ENCODE results near the gene ARNT2.

The ARNT2 gene

DNA sequence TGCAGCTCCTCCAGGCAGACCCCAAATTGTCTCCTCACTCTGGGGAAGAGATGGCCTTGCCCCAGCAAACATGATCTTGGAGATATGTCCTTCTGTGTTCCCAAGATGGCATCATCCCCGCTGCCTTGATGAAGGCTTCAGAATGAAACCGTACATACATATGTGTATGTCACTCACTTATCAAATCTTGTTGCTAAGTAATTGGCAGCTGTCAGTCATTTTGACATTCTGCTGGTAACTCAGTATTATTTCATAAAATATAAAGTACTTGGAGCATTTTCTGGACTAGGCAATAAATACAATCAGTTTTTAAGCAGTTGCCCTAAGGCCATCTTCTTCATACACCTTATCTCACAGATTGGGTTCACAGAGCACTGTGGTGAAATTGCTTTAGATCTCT, 62.4 kb downstream of the ARNT2 start:
- no peak for DNase-seq (ENCODE audit: low read depth)

DNA sequence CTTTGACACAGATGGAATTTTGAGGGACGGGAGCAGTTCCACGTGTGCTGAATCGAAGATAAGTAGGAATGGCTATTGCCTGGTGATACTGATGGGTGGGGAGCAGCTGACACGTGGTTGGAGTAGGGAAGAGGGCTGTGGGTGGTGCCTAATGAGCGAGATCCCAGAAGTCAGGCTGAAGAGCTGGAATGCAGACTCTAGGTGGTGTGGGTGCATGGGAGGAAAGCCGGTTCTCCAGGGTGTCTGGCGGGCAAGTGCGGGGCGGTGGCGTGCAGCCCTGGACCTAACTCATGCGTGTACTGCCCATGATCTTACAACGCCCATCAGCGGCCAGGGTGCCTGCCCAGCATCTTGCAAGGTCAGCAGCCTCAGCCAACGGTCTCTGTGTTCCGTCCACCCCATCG, 63.1 kb downstream of the ARNT2 start:
- no peak for DNase-seq (ENCODE audit: low read depth)

DNA sequence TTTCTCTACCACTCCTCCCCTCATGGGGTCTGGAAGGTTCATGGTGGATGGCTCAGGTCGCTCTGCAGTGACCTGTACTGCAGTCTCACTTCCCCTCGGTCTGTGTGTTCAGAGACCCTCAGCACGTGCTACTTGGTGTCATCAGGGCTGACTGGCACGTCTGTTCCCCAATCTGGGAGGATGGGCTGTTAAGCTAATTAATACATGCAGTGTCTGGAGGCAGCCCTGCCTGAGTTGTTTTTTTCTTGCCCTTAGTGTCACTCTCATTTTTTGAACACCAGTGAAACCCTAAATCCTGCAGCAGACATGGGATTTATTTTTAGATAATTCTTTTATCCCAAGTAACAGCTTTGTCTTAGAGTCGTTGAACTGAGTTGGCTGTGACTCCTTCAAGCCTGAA, 64.6 kb downstream of the ARNT2 start:
- DNase-seq (ENCODE audit: low read depth), result no peak

DNA sequence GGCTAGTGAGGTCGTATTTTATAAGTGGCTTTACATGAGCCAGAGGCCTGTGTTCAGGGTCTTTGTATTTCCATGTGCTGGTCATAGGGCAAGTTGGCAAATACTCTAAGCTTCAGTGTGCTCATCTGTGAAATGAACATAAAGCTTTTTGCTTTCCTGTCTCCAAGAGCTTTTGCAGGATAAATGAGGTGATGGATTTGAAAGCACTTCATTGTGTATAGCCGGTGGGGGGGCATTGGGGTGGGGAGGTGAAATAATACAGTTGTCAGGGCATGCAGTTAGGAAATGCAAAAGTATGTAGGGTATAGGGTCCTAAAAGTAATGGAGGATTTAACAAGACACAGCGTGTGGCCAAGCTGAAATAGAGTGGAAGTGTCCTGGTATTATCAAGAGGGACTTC, 67.7 kb downstream of the ARNT2 start:
- DNase-seq (ENCODE audit: low read depth), result no peak

DNA sequence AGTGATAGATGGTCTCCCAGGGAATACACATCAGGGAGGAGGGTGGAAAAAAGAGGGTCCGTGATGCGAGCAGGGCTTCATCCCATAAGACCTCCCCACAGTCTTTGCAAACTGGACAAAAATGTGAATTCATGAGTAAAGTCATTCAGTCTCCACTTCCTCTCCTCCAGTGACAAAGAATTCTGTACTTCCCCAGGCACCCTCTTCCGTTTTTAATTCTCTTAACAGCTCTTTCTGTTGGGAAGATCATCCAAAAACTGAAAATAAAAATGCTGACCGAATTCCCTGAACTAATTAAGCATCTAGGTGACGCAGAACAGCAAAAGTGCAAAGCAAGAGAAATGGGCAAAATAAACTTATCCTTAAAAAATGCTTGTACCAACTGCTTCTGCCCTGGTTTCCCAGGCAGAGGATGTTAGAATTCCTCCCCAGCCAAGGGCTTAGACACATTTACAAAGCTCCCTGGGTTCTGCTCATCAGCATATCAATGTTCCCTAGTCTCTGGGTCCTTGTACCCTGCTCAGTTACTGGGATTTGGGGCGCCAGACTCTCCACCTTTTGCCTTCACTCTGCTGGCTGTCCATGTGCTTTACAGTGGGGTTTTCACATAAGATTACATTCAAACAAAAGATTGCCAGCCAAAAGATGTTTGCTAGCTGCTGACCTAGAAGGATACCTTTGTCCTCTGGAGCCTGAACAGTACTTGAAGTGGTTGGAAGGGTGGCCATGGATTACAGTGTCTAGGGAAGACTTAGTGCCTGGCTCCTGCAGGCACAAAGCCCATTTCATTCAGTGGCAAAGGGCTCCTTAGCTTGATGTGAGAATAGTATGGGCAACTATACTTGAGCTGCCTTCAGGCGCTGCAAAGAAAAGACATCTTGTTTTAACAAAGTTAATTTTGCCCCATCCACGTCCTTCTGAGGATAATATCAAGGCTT, 69.4 kb downstream of the ARNT2 start:
- no peak for DNase-seq (ENCODE audit: low read depth)

DNA sequence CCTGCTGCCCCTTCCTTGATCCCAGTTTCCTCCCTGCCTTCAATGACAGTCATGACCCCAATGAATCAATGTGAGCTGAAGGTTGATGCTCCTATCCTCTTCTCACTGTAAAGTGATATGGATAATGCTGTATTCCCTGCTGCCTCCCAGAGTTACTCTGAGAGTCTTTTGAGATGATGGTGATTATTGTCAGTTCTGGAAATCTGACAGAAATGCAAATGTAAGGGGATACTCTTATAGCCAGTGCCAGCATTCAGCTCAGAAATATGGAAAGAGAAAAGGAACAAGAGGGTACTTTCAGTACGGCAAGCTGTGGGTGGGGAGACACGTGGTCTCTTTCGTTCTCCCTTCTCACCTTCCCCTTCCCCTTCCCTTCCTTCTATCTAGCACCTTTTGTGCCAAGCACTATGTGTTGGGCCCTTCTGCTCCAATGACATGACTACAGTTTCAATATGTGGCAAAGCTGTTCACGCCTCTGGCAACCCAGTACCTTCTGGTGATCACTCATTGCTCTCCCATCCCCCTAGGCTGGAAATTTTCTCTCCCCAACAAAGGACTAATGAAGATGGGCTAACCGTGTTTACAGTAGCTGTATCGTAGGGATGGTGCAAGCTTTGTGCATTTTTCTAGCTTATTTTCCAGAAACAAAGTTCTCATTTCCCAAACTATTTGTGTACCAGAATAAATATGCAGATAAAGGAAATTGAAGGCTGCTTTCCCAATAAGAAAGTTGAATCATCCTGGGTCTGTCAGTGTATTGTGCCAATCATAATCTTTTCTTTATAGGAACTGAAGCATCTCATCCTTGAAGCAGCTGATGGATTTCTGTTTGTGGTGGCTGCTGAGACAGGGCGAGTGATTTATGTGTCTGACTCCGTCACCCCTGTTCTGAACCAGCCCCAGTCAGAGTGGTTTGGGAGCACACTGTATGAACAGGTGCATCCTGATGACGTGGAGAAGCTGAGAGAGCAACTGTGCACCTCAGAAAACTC, 70.3 kb downstream of the ARNT2 start:
- DNase-seq (ENCODE audit: low read depth), result no peak

DNA sequence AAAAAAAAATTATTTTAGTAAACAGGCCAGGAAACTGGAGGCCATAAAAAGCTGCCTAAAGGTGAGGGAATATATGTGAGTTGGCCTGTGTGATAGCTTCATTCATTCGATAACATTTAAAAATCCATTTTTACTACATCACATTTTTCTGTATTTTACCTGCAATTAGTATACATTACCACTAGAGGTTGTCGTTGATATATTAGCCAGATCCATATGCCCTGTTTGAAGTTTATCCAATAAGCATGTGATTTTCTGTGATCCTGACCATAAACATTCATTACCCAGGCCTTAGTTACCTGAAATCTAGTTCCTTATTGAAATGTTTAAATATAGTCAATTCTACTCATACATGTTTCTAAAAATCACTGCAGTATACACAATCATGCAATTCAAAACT, 71.4 kb downstream of the ARNT2 start:
- DNase-seq (ENCODE audit: low read depth), result no peak

DNA sequence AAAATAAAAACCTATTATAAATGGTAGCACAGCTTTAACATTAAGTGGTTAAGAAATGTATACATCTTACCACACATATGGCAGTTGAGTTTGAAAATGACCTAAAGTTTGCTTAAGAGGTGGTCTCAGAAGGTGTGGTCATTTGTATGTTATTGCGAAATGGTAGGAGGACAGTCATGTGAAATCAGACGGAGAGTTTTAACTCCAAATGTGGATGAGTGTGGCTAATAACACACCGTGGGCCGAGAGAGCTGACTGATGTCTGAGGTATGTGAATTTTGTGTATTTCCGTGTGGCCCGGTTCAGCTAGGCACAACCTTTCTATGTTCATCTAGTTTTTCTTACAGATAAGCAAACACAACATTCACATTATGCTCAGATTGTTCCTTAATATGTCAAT, 71.9 kb downstream of the ARNT2 start:
- DNase-seq (ENCODE audit: low read depth), result no peak

DNA sequence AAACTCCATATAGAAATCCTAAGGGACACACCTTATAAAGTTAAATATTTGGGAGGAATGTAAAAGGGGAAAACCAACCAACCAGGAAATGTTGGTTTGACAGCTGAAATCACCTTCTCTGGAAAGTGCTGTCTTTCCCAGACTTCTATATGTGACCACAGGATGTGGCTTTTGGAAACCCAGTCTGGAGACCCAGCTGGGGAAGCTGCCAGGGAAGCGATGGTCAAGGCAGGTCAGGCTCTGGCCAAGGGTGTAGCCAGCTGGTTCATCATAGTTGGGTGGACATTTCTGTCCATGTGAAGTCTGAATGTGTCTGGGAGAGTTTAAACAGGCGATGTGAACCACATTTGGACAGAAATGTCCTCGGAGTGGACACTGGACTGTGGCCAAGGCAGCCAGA, 73.9 kb downstream of the ARNT2 start:
- no peak for DNase-seq (ENCODE audit: low read depth)

DNA sequence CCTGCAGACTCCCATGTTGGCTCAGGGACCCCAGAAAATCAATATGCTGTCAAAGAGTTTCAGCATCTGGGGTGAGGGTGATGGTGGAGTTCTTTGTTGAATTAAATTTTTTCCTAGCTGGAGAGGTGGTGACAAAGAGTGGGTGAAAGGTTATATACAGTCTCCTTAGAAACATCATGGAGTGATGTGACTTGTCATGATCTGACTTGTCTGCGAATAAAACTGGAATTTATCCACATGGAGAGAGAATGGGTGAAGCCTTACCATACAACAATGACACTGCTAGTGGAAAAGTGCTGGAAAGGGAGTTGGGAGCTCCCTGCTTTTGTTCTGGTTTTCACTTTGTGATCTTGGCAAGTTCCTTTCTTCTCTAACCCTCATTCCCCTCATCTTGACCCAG, 75.0 kb downstream of the ARNT2 start:
- DNase-seq (ENCODE audit: low read depth), result no peak

DNA sequence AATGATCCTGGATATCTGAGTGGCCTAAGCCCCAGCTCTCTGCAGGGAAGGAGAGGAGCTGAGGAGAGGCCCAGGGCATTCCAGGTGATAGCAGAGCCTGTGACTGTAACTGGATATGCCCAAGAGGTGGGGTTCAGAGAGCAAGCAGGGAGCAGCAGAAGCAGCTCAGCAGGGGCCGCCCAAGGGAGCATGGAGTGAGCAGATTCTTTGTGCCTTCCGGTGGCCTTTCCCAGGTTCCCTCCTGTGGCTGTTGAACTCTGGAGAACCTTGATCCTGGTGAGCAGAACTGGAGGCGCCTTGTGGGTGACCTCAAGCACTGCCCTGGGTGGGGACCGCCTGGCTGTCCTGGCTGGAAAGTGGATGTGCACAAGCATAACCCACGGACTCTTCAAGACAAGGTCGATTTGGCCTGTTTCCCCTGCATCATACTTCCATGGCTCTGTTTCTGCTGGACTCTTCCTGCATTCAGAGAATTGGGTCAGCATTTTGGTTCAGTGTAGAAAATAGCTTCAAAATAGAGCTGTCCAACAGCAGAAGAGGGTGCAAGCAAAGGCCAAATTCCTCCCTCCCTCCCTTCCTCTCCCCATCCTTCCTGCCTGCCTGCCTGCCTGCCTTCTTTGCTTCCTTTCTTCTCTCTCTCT, 76.1 kb downstream of the ARNT2 start:
- no peak for DNase-seq (ENCODE audit: low read depth)

DNA sequence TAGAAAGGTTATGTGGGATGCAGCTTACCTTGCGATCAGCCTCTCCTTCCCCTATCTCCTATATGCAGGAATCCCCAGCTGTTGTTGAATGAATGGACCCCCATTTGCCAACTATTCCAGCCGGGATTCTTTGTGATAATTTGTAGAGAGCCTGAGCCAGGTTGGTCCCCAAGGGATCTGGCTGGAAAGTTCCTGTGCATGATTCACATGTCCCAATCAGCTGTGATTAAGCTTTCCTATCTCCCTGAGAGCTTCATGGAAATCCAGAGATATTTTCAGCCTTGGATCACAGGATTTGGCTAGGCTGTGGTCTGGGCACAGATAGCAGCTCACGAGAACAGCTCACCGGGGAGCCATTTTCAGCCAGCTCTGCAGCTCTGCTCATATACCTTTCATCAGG, 76.7 kb downstream of the ARNT2 start:
- no peak for DNase-seq (ENCODE audit: low read depth)

DNA sequence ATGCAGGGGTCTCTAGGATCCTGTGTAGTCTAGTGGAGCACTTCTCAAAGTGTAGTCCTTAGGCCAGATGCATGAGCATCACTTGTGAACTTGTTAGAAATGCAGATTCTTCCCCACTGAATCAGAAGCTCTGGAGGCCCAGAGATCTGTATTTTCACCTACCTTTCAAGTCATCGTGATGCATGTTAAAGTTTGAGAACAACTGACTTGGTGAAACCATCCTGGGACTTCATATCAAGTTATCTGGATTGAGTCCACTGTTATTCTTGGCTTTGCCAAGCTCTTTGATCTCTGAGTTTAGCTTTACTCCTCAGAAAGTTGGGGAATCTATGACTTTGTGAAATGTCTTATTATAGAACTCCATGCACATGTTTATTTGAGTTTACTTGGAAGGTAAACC, 78.5 kb downstream of the ARNT2 start:
- no peak for DNase-seq (ENCODE audit: low read depth)

DNA sequence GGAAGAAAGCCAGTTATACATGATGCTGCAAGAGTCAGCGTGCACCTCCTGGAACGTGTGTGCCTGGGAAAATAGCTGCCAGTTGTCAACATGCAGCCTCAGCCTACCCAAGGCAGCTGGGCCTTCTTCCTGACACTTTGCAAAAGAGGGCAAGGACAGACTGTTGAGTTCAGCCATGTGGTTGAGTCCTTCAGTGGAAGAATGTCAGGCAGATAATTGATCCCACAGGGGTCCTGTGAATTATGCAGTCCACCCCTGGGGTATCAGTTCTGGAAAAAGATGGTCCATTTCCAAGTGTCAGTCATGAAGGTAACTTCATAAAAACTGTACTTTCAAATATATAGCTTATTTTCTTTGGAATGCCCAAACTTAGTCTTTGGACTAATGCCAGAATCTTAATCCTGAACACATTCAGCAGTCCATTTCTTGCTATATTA, 79.6 kb downstream of the ARNT2 start:
- DNase-seq (ENCODE audit: low read depth), result no peak

DNA sequence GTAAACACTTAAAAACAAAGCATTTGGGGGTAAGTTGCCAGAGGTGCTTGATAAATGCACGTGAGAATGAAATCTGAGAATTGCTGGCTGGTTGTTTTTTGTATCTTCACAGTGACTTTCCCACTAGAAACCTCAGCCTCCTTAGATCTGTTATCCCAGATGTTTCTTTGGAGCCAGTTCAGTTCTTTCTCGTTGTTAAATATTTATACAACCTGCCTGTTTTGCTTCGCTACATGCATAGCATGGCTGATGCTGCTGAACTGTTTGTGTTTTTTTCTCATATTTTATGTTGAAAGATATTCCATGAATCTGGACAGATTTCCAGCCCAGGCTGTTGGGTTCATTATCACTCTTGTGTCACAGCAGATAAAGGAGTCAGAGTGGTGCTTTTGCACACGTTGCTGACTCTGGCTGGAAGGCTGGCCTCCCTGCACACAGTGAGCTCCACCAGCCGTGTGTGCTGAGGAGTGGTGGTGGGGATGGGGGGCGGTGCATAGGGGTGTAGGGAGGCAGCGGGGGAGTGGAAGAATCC, 80.2 kb downstream of the ARNT2 start:
- no peak for DNase-seq (ENCODE audit: low read depth)

DNA sequence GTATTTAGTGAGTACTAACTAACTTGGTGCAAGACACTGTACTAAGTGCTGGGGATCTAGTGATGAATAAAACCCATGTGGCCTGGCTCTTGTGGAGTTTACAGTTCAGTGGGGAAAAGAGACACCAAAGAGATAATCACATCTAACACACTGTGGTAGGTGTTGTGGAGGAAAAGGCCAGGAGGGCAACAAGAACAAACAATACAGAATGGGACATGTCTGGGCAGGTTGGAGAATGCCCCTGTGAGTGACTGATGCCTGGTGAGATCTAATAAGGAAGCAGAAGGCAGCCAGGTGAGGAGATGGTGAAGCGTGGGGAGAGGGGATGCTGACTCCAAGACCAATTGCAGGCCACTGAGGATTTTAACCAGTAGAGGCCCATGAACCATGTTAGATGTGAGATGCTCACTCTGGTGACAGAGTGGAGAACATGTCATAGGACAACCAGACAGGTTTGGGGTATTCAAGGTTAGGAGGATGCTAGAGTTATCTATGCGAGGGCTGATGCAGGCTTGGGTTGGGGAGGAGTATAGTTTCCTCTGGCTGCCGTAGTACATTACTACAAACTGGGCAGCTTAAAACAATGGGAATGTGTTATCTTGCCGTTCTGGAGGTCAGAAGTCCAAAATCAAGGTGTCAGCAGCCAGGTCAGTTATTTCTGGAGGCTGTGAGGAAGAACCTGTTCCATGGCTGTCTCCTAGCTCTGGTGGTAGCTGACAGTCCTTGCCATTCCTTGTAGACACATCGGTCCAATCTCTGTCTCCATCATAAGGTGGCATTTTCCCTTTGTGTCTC, 81.4 kb downstream of the ARNT2 start:
- no peak for DNase-seq (ENCODE audit: low read depth)

DNA sequence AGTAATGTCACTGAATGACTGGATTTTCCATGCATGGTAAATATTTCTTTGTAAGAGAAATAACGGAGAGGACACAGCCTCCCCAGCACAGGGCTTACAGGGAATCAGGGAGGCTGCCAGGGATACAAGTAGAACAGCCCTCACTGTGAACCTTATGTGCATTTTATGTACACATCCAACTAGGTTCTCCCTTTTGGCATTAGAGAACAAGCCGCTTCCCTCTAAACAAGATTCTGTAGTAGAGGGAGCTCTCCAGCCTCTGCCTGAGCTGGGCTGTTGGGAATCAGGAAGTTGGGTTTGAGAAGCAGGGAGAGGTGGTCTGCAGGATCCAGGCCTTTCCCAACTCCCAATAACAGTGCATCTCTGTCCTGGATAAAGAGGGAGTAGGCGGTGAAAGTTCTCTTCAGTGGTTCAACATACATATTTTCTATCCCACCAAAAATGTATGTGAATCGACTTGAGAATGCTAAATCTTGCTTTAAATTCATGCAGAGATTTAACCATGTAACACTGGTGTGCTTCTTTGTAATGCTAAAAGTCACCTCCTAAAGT, 83.7 kb downstream of the ARNT2 start:
- no peak for DNase-seq (ENCODE audit: low read depth)

DNA sequence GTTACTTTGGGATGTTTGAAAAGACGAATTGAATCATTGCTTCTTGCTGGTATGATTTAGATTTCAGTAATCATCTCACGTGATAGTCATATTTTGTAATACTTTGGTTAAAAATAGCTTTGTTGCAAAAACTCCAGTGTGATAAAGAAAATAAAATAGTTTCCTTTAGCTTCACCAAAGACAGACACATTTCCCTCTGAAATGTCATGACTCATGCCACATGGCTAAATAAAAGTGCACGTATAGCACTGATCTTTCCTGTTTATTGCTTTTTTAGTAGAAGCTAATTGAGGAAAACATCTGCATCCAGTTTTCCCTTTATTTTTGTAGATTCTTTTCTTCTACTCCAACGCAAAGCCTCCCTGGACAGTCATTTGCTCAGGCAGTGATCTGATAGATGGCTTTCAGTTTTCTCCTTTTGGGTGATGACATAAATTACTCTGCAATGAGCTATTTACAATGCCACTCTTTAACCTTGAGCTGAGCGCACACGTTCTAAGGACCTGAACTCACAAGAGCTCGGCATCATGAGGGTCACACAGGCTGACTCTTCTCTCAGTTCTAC, 84.9 kb downstream of the ARNT2 start:
- DNase-seq (ENCODE audit: low read depth), result no peak

DNA sequence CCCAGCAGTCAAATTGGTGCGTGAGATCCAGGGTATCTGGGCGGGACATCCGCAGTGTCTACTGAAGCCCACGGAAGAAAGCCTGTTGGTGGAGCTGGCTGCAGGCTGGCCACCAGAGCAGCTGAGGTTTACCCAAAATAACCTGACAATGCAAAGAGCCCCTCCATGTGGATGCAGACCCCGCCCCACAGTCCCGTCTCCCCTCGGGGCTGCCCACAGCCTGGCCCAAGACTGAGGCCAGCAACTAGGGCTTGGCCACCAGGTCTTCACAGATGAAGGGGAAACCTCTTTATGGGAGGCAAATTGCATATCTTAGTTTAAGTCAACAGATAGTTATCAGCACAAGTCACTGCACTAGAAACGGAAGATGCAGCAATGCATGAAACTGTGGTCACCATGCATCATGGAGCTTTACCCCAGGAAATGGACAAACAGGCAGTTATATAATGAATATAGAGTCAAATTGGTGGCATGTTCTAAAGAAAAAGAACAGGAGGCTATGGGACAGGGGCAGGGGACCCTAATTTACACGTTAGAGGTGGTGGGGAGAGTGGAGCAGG, 86.3 kb downstream of the ARNT2 start:
- no peak for DNase-seq (ENCODE audit: low read depth)

DNA sequence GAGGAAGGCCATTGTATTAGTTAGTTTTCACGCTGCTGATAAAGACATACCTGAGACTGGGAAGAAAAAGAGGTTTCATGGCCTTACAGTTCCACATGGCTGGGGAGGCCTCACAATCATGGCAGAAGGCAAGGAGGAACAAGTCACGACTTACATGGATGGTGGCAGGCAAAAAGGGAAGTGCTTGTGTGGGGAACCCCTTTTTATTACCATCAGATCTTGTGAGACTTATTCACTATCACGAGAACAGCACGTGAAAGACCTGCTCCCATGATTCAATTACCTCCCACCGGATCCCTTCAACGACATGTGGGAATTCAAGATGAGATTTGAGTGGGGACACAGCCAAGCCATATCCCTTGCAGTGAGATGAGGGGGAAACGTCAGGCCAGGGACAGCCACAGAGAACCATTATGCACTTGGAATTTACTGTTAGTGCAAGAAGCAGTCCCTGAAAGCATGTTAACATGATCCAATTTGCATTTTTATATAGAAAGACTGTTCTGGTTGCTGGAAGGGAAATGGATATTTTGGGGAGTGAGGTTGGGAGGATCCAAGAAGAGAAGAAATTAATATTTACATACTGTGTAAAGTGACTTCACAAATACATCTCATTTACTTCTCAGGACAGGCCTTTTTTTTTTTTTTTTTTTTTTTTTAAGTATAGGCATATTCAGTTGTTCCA, 87.1 kb downstream of the ARNT2 start:
- DNase-seq (ENCODE audit: low read depth), result no peak
